ENCODE measurements around the gene NR5A1. TPM values are rescaled to one million over a fixed set of nuclear protein-coding genes. Genes with fewer than 3 reads are reported as not detected.

The NR5A1 gene
- total RNA-seq, 1 experiment from 2014 or later: 0.64 TPM

- Histone ChIP-seq H3K9ac (ENCODE audit: low read length) (no peak overlapping the region), H3K27me3 (ENCODE audit: insufficient read depth, low read length) (no peaks in the 10 kb centered on the region), H3K27ac (ENCODE audit: low read depth, low read length) (no peak overlapping the region), H3K9me3 (ENCODE audit: control insufficient read depth in 1 of 2, insufficient read depth in 1 of 2, low read depth in 1 of 2, low read length in 2 of 2) (no peaks in the 10 kb centered on the region), H3K9me2 (ENCODE audit: insufficient read depth) (no peaks in the 10 kb centered on the region), H3K4me3 (replicated peaks in 1 of 2; ENCODE audit: low read depth in 1 of 2, low read length in 2 of 2) (no peak overlapping the region), H3K36me3 (ENCODE audit: control insufficient read depth in 1 of 2, insufficient read depth in 2 of 2, low read length in 2 of 2) (no peaks in the 10 kb centered on the region), H2AFZ (ENCODE audit: low read depth, low read length, poor library complexity, severe bottlenecking) (no peak overlapping the region), H4K20me1 (ENCODE audit: insufficient read depth) (no peaks in the 10 kb centered on the region), H3K4me1 (ENCODE audit: control insufficient read depth in 1 of 2, insufficient read depth in 2 of 2, low read length in 2 of 2) (no peaks in the 10 kb centered on the region), H3K4me2 (ENCODE audit: low read length) (no peak overlapping the region), H3K79me2 (ENCODE audit: insufficient read depth, low read length) (no peaks in the 10 kb centered on the region)
- ChIA-PET RAD21 (ENCODE audit: low non-redundant PET in 1 of 2, low total read pairs in 2 of 2, uncharacterized antibody in 2 of 2, unreplicated experiment in 2 of 2) (no interaction called here), CTCF (no interaction called here), POLR2A (no interaction called here)
- DNase-seq (ENCODE audit: low read depth, low spot score) (no peak), ATAC-seq (no peak)
- intact Hi-C loops (cut with micrococcal nuclease): no loop called here
- TF ChIP-seq SRF (IDR thresholded peaks at IDR 0.05; ENCODE audit: low read depth): no peak
- no peak for TF ChIP-seq ELF1 (IDR thresholded peaks at IDR 0.05; ENCODE audit: borderline replicate concordance, low read depth)
- no peak for TF ChIP-seq ZBTB33 (IDR thresholded peaks at IDR 0.05; ENCODE audit: extremely low read depth, insufficient replicate concordance, low read length)
- TF ChIP-seq TCF7L2 (IDR thresholded peaks at IDR 0.05; ENCODE audit: borderline replicate concordance, extremely low read depth, insufficient read depth, insufficient read length): no peak
- no peak for TF ChIP-seq ZNF274 (IDR thresholded peaks at IDR 0.05; ENCODE audit: low read depth, low read length)
- TF ChIP-seq SIN3A (IDR thresholded peaks at IDR 0.05; ENCODE audit: low read depth): no peak
- TF ChIP-seq RAD21 (IDR thresholded peaks at IDR 0.05; ENCODE audit: low read depth): no peak
- TF ChIP-seq ATF3 (IDR thresholded peaks at IDR 0.05): no peak
- TF ChIP-seq EGR1 (IDR thresholded peaks at IDR 0.05; ENCODE audit: low read depth): no peak
- no peak for TF ChIP-seq POLR2AphosphoS5 (IDR thresholded peaks at IDR 0.05; ENCODE audit: low read depth, low read length)
- TF ChIP-seq CEBPB (IDR thresholded peaks at IDR 0.05; ENCODE audit: low read depth): no peak
- TF ChIP-seq YY1 (IDR thresholded peaks at IDR 0.05; ENCODE audit: extremely low read depth, insufficient replicate concordance, low read depth, low read length): no peak
- no peak for TF ChIP-seq SP1 (IDR thresholded peaks at IDR 0.05; ENCODE audit: low read depth)
- TF ChIP-seq POLR2A (IDR thresholded peaks at IDR 0.05; ENCODE audit: borderline replicate concordance, extremely low read depth, insufficient read depth, insufficient read length): no peak
- no peak for TF ChIP-seq FOSL1 (IDR thresholded peaks at IDR 0.05; ENCODE audit: low read depth)
- BruUV-seq (replicated peaks): no TSS peak
These were observed 37.3 kb upstream of the NR5A1 start for GRCh38 chr9:124544535-124544934.

Measured in HCT116 (cell line).